ENCODE measurements around the gene CDH12.
"Not testable (repeated sequence)": the region's sequence is repeated elsewhere in the genome, so short reads cannot be mapped to it uniquely, and the experiment has no call there.

The CDH12 gene

DNA sequence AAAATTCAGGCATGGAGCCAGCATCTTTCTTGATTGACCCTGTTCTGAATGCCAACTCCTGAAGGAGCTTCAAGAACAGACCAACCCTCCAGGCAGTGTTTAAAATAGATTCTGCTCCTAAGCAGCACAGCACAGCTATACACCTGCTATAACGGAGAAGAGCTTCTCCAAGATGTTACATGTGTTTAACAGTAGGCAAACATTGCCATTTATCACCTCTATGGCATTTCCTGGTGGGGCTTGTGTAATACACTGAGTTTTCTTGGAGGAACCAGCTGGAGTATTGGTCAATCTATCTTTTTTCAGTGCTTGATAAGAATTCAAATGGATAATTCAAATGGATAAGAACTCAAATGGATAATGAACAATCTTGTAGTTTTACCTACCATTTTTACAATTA, 615.1 kb downstream of the CDH12 start:
- no peaks in the 10 kb centered on the region for H3K79me1 ChIP-seq (ENCODE audit: low read length)
- no peak overlapping the region for H3K4ac ChIP-seq (ENCODE audit: low read depth, low read length)
- H3K18ac ChIP-seq (ENCODE audit: low read length), result no peak overlapping the region
- no peak overlapping the region for H4K91ac ChIP-seq (ENCODE audit: low read depth, low read length)
- H3K36me3 ChIP-seq (ENCODE audit: control insufficient read depth in 1 of 2, insufficient read depth in 2 of 2, low read length in 2 of 2), result no peaks in the 10 kb centered on the region
- no peak overlapping the region for H2AK5ac ChIP-seq (ENCODE audit: low read length)
- no peak overlapping the region for H3K4me2 ChIP-seq (ENCODE audit: low read length)
- no peak overlapping the region for H3K9ac ChIP-seq (ENCODE audit: low read length)
- H4K12ac ChIP-seq (ENCODE audit: low read depth, low read length), result no peak overlapping the region
- DNase-seq, result no peak
- no peaks in the 10 kb centered on the region for H3K79me2 ChIP-seq (ENCODE audit: control insufficient read depth, insufficient read depth, low read length, poor library complexity)
- no peak overlapping the region for H3K4me3 ChIP-seq (ENCODE audit: low read depth, low read length)
- H3K23ac ChIP-seq (ENCODE audit: low read length), result no peak overlapping the region
- no peak overlapping the region for H2BK120ac ChIP-seq (ENCODE audit: insufficient read depth, low read length, poor library complexity)
- H3K9me3 ChIP-seq (ENCODE audit: insufficient read depth, low read depth, low read length), result no peaks in the 10 kb centered on the region
- H2AFZ ChIP-seq (ENCODE audit: insufficient read depth, low read length, poor library complexity), result no peak overlapping the region
- no peaks in the 10 kb centered on the region for H3K27me3 ChIP-seq (ENCODE audit: insufficient read depth, low read length)
- no peak overlapping the region for H2BK5ac ChIP-seq (ENCODE audit: low read depth, low read length, poor library complexity)
- H3K4me1 ChIP-seq (ENCODE audit: control insufficient read depth in 1 of 2, insufficient read depth in 2 of 2, low read length in 2 of 2), result no peaks in the 10 kb centered on the region
- no peak overlapping the region for H2BK12ac ChIP-seq (ENCODE audit: low read length)
- no peak overlapping the region for H3K14ac ChIP-seq (ENCODE audit: low read length)
- H4K8ac ChIP-seq (ENCODE audit: low read depth, low read length), result no peak overlapping the region
- WGBS (ENCODE audit: extremely low coverage, insufficient coverage, insufficient read length), result no CpG with 5 or more reads among the region's 1 CpG
- H3K27ac ChIP-seq (ENCODE audit: low read depth, low read length), result no peak overlapping the region

DNA sequence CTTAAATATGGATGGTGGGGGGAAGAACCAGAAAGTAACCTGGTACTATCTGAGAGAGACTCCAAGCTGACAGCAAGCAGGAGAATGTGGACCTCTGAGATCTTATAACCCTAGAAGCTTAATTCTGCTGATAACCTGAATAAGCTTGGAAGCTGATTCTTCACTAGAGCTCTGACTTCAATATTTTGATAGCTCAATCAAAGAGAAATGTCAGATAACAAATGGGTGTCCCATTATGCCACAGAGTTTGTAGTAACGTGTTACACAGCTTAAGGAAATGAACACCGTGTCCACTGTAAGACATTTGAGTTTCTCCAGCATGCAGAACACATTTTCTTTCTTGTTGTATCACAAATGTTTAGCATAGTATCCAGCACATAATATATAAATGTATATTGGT, 626.7 kb downstream of the CDH12 start:
- Histone ChIP-seq H3K4me1 (ENCODE audit: control insufficient read depth in 1 of 2, insufficient read depth in 2 of 2, low read length in 2 of 2) (no peaks in the 10 kb centered on the region), H3K27ac (ENCODE audit: low read depth, low read length) (no peak overlapping the region), H3K4me3 (ENCODE audit: low read depth, low read length) (no peak overlapping the region), H2BK5ac (ENCODE audit: low read depth, low read length, poor library complexity) (no peak overlapping the region), H2BK12ac (ENCODE audit: low read length) (no peak overlapping the region), H4K91ac (ENCODE audit: low read depth, low read length) (no peak overlapping the region), H2BK120ac (ENCODE audit: insufficient read depth, low read length, poor library complexity) (no peak overlapping the region), H3K79me2 (ENCODE audit: control insufficient read depth, insufficient read depth, low read length, poor library complexity) (no peaks in the 10 kb centered on the region), H2AFZ (ENCODE audit: insufficient read depth, low read length, poor library complexity) (no peak overlapping the region), H3K23ac (ENCODE audit: low read length) (no peak overlapping the region), H3K18ac (ENCODE audit: low read length) (no peak overlapping the region), H3K9ac (ENCODE audit: low read length) (no peak overlapping the region), H3K4ac (ENCODE audit: low read depth, low read length) (no peak overlapping the region), H4K12ac (ENCODE audit: low read depth, low read length) (no peak overlapping the region), H3K4me2 (ENCODE audit: low read length) (no peak overlapping the region), H3K14ac (ENCODE audit: low read length) (no peak overlapping the region), H3K9me3 (ENCODE audit: insufficient read depth, low read depth, low read length) (no peaks in the 10 kb centered on the region), H3K79me1 (ENCODE audit: low read length) (no peaks in the 10 kb centered on the region), H3K27me3 (ENCODE audit: insufficient read depth, low read length) (no peaks in the 10 kb centered on the region), H3K36me3 (ENCODE audit: control insufficient read depth in 1 of 2, insufficient read depth in 2 of 2, low read length in 2 of 2) (no peaks in the 10 kb centered on the region), H4K8ac (ENCODE audit: low read depth, low read length) (no peak overlapping the region), H2AK5ac (ENCODE audit: low read length) (no peak overlapping the region)
- DNase-seq, result no peak
- no CpG with 5 or more reads among the region's 2 CpGs for WGBS (ENCODE audit: extremely low coverage, insufficient coverage, insufficient read length)

DNA sequence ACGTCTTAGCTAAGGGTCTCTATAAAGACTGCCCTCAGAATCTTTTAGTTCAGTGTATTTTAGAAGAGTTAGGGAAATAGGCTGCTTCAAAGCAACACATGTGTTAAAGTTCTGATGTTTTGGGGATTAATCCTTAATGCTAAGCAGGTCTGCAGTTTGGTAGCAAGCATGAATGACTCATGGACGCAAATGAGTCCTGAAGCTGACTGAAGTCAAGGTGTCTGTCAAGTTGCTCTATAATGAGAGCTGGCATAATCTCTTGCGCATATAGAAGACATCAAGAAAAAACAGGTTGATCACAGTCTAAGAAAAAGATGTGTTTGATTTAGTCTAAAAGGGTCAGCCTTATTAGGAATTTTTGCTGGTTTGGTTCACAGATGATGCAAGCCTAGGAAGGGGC, 630.1 kb downstream of the CDH12 start:
- Histone ChIP-seq H3K36me3 (ENCODE audit: control insufficient read depth in 1 of 2, insufficient read depth in 2 of 2, low read length in 2 of 2) (no peaks in the 10 kb centered on the region), H3K27me3 (ENCODE audit: insufficient read depth, low read length) (no peaks in the 10 kb centered on the region), H3K14ac (ENCODE audit: low read length) (no peak overlapping the region), H3K27ac (ENCODE audit: low read depth, low read length) (no peak overlapping the region), H3K4me1 (ENCODE audit: control insufficient read depth in 1 of 2, insufficient read depth in 2 of 2, low read length in 2 of 2) (no peaks in the 10 kb centered on the region), H4K8ac (ENCODE audit: low read depth, low read length) (no peak overlapping the region), H3K18ac (ENCODE audit: low read length) (no peak overlapping the region), H2BK120ac (ENCODE audit: insufficient read depth, low read length, poor library complexity) (no peak overlapping the region), H4K91ac (ENCODE audit: low read depth, low read length) (no peak overlapping the region), H2BK12ac (ENCODE audit: low read length) (no peak overlapping the region), H3K4me2 (ENCODE audit: low read length) (no peak overlapping the region), H3K79me2 (ENCODE audit: control insufficient read depth, insufficient read depth, low read length, poor library complexity) (no peaks in the 10 kb centered on the region), H3K4ac (ENCODE audit: low read depth, low read length) (no peak overlapping the region), H2BK5ac (ENCODE audit: low read depth, low read length, poor library complexity) (no peak overlapping the region), H3K79me1 (ENCODE audit: low read length) (no peaks in the 10 kb centered on the region), H2AK5ac (ENCODE audit: low read length) (no peak overlapping the region), H3K9me3 (ENCODE audit: insufficient read depth, low read depth, low read length) (no peaks in the 10 kb centered on the region), H2AFZ (ENCODE audit: insufficient read depth, low read length, poor library complexity) (no peak overlapping the region), H3K23ac (ENCODE audit: low read length) (no peak overlapping the region), H3K4me3 (ENCODE audit: low read depth, low read length) (no peak overlapping the region), H3K9ac (ENCODE audit: low read length) (no peak overlapping the region), H4K12ac (ENCODE audit: low read depth, low read length) (no peak overlapping the region)
- no peak for DNase-seq
- no CpG with 5 or more reads among the region's 3 CpGs for WGBS (ENCODE audit: extremely low coverage, insufficient coverage, insufficient read length)

DNA sequence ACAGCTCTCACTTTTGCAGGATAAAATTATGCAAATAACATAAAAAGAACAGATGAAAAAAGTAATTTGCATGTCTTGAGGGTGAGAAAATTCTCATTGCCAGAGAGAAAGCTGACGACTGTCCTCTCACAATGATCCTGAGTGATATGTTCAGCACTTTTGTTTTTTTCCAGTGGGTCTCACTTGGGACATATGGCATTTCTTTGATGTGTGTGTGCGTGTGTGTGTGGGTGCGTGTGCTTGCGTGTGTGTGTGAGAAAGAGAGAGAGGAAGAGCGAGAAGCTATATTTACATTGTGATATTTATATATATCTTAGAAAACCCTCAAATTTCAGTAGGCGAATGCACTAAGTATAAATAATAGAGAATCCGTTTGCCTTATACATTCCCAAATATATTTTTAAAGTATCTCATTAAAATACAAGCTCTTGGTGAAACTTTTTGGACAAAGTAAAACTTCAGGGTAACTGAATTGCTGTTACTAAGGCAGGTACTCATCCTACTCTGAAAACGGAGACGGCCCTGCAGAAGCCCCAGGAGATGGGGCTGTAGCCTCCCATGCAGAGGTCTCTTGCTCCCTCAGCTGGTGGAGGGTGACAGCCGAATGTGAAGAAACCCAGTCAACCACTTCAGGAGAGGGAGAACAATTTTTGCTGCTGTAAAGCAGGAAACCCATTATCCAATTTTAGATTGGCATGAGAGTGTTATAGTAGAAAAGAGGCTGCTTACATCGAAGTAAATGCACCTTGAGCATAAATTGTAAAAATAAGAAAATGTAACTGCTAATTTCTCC, 639.2 kb downstream of the CDH12 start:
- H4K91ac ChIP-seq (ENCODE audit: low read depth, low read length); H2BK12ac ChIP-seq (ENCODE audit: low read length); H3K9me3 ChIP-seq (ENCODE audit: insufficient read depth, low read depth, low read length); H3K27ac ChIP-seq (ENCODE audit: low read depth, low read length); H3K36me3 ChIP-seq (ENCODE audit: control insufficient read depth in 1 of 2, insufficient read depth in 2 of 2, low read length in 2 of 2); H3K9ac ChIP-seq (ENCODE audit: low read length); DNase-seq; H3K4me3 ChIP-seq (ENCODE audit: low read depth, low read length); H3K14ac ChIP-seq (ENCODE audit: low read length); H3K27me3 ChIP-seq (ENCODE audit: insufficient read depth, low read length); H3K4ac ChIP-seq (ENCODE audit: low read depth, low read length); H2BK5ac ChIP-seq (ENCODE audit: low read depth, low read length, poor library complexity); H3K4me2 ChIP-seq (ENCODE audit: low read length); H3K18ac ChIP-seq (ENCODE audit: low read length); H3K4me1 ChIP-seq (ENCODE audit: control insufficient read depth in 1 of 2, insufficient read depth in 2 of 2, low read length in 2 of 2); H4K8ac ChIP-seq (ENCODE audit: low read depth, low read length); H4K12ac ChIP-seq (ENCODE audit: low read depth, low read length); H2BK120ac ChIP-seq (ENCODE audit: insufficient read depth, low read length, poor library complexity); H3K23ac ChIP-seq (ENCODE audit: low read length); H2AK5ac ChIP-seq (ENCODE audit: low read length); H3K79me1 ChIP-seq (ENCODE audit: low read length); H2AFZ ChIP-seq (ENCODE audit: insufficient read depth, low read length, poor library complexity); H3K79me2 ChIP-seq (ENCODE audit: control insufficient read depth, insufficient read depth, low read length, poor library complexity): not testable (repeated sequence)
- WGBS (ENCODE audit: extremely low coverage, insufficient coverage, insufficient read length), result no CpG with 5 or more reads among the region's 11 CpGs

All from trophoblast cell (in vitro differentiated cells and primary cell).